ENCODE data around the gene DUT. TPM values are rescaled to one million over a fixed set of nuclear protein-coding genes. Genes with fewer than 3 reads are reported as not detected.

The DUT gene
- total RNA-seq, 4 donors from 2014 or later = 77.6 to 194 (median 138) TPM

GRCh38 chr15:48355377-48355776 is 24.1 kb downstream of the DUT start:
- no peaks in the 10 kb centered on the region for H3K36me3 ChIP-seq
- intact Hi-C loops (cut with DNase I) = loop anchor here (5.0 to 10.0 kb wide), 2 partner anchors 289 to 502 kb away; partner anchors contain the start of gene FBN1
- TF ChIP-seq POLR2A (IDR thresholded peaks at IDR 0.05) (no peak), CTCF (IDR thresholded peaks at IDR 0.05) (no peak)
- no peaks in the 10 kb centered on the region for H3K27me3 ChIP-seq
- DNase-seq = no peak
- H3K4me3 ChIP-seq (replicated peaks in 1 of 3) = no peak overlapping the region
- H3K9me3 ChIP-seq = no peaks in the 10 kb centered on the region
- 58 to 69% methylated on average over 6 of the region's 6 CpGs for WGBS, 2 donors
- H3K27ac ChIP-seq = no peak overlapping the region
- no peaks in the 10 kb centered on the region for H3K4me1 ChIP-seq

DNA sequence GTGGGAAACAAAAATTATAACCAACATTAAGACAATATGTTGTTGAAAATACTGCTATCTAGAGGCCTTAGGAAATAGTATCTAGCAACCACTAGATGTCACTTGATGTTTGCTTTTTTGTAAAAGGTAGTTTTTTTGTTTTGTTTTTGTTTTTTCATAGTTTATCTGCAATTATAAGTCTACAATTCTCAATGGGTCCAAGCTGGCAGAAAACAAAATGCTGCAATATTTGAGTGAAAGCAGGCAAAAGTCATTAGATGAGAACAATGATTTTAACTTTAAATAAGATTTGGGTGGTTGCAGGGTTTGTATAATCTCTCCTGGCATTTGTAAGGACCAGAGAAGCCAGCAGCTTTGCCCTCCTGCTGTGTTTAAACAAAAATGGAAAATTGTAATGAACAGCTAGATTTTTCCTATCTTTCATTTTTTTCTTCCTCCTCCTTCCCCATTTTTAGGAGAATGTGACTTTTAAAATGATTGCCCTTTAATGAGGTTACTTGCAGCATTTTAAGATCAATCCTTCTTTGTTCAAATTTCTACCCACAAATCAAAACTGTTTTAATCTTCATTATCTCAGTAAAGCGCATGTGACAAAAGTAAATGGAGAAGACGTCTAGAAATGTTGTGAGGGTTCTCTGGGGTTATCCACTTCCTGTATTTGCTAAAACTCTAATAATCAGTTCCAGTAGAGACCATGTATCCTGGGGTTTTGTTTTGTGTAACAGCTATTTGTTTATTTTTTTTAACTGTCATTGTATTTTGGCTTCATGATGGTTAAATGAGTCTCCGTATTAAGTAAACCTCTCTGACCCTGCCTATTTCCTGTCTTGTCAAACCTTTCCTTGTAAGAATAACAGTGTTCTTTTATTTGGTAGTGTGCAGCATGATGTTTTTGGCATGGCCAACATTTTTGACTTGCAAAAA is 27.3 kb downstream of the DUT start:
- intact Hi-C loops (cut with DNase I) = loop anchor here (5.0 to 10.0 kb wide), 2 partner anchors 286 to 499 kb away; partner anchors contain the start of gene FBN1
- no peak for DNase-seq
- Histone ChIP-seq H3K27ac (peak overlapping the region in 1 of 3 donors; percentile 3), H3K4me3 (replicated peaks in 1 of 3) (no peak overlapping the region), H3K9me3 (no peaks in the 10 kb centered on the region), H3K36me3 (no peaks in the 10 kb centered on the region), H3K4me1 (no peaks in the 10 kb centered on the region), H3K27me3 (no peaks in the 10 kb centered on the region)
- TF ChIP-seq CTCF (IDR thresholded peaks at IDR 0.05) (peak in 4 of 6 experiments; percentile 23 to 79 (median 64)), POLR2A (IDR thresholded peaks at IDR 0.05) (no peak)
- WGBS, 2 donors = 45 to 48% methylated on average over 3 of the region's 3 CpGs

GRCh38 chr15:48360841-48361240 is 29.6 kb downstream of the DUT start:
- no peak overlapping the region for H3K4me3 ChIP-seq (replicated peaks in 1 of 3)
- 83 to 92% methylated on average over 2 of the region's 2 CpGs for whole genome bisulfite sequencing, 2 donors
- no peak overlapping the region for H3K27ac ChIP-seq
- no peaks in the 10 kb centered on the region for H3K36me3 ChIP-seq
- TF ChIP-seq POLR2A (IDR thresholded peaks at IDR 0.05) = no peak
- no peak for TF ChIP-seq CTCF (IDR thresholded peaks at IDR 0.05)
- intact Hi-C loops (cut with DNase I) = no loop called here
- H3K4me1 ChIP-seq = no peaks in the 10 kb centered on the region
- H3K27me3 ChIP-seq = no peaks in the 10 kb centered on the region
- no peak for DNase-seq
- H3K9me3 ChIP-seq = no peaks in the 10 kb centered on the region

DNA sequence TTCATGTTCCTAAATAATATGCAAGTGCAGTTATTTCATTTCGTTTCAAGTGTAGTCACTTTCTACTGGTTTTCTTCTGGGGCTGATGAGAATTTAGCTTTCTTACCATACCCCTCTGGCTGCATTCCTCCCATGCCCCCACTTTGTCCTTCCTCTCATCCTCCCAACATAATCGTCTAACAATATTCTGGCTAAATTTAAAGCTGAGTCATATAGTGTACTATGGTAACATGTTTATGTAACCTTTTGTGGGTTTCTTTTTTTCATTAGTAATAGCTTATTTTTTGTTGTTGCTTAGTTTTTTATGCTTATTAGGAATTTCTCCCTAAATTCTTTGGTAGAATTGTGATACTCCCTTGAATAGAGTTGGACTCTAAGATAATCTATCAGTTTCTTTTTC is 30.5 kb downstream of the DUT start:
- Histone ChIP-seq H3K27me3 (no peaks in the 10 kb centered on the region), H3K4me1 (no peaks in the 10 kb centered on the region), H3K4me3 (replicated peaks in 1 of 3) (no peak overlapping the region), H3K27ac (no peak overlapping the region), H3K9me3 (no peaks in the 10 kb centered on the region), H3K36me3 (no peaks in the 10 kb centered on the region)
- WGBS, 2 donors = 81 to 91% methylated on average over 2 of the region's 2 CpGs
- intact Hi-C loops (cut with DNase I) = no loop called here
- TF ChIP-seq CTCF (IDR thresholded peaks at IDR 0.05) (no peak), POLR2A (IDR thresholded peaks at IDR 0.05) (no peak)
- no peak for DNase-seq

DNA sequence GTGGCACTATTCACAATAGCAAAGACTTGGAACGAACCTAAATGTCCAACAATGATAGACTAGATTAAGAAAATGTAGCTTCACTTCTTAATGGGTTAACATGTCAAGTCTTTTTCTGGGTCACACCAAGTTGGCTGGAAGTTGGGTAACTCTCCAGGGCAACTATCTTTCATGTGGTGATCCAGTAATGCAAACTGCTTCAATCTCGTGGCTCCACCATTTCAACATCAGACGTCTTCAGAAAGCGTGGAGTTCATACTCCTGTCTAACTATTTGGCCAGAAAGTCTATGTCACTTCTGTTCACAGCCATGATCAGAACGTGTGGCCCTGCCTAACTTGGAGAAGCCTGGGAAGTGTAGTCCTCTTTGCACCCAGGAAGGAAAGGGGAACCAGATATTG is 32.2 kb downstream of the DUT start:
- no peaks in the 10 kb centered on the region for H3K36me3 ChIP-seq
- DNase-seq = no peak
- H3K4me3 ChIP-seq (replicated peaks in 1 of 3) = no peak overlapping the region
- H3K27me3 ChIP-seq = no peaks in the 10 kb centered on the region
- no peak overlapping the region for H3K27ac ChIP-seq
- WGBS, 2 donors = 56 to 64% methylated on average over 5 of the region's 5 CpGs
- TF ChIP-seq CTCF (IDR thresholded peaks at IDR 0.05) = no peak
- TF ChIP-seq POLR2A (IDR thresholded peaks at IDR 0.05) = no peak
- H3K4me1 ChIP-seq = no peaks in the 10 kb centered on the region
- intact Hi-C loops (cut with DNase I) = no loop called here
- no peaks in the 10 kb centered on the region for H3K9me3 ChIP-seq

All from thyroid gland (tissue), 4 donors.